Suppressor macrophage (primary cell): ENCODE results near the gene PPARD.
"Not testable (repeated sequence)": the region's sequence is repeated elsewhere in the genome, so short reads cannot be mapped to it uniquely, and the experiment has no call there.

Experiments used
- DNase-seq, 4 experiments: peaks; one replicate each; pipeline ENCODE4 v3.0.0-alpha.2; 2020 to 2022

PPARD gene

DNA sequence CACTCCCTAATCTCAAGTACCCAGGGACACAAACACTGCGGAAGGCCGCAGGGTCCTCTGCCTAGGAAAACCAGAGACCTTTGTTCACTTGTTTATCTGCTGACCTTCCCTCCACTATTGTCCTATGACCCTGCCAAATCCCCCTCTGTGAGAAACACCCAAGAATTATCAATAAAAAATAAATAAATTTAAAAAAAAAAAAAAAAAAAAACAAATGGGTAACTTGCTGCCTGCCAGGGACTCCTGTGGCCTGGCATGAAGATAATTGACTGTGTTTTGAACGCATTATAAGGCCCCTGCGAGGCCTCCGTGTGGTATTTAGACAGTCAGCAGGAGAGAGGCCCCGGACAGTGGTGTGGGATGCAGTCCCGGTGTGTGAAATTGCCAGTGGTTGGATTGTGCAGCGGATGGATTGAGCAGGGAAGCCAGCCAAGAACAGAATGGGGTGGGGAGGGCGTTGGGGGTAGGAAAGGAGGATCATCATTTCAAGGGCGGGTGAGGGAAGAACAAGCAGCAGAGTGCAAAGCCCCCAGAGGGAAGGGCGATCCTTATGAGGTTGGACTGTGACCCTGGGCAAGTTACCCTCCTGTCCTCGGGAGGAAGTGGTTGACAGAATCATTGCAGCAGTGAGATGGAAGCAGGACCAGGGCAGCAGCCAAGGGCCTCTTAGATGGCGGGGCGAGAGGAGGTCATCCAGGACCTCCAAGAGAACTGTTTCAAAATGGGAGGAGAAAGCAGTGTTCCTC is 43.3 kb downstream of the PPARD start:
- no peak for DNase-seq

DNA sequence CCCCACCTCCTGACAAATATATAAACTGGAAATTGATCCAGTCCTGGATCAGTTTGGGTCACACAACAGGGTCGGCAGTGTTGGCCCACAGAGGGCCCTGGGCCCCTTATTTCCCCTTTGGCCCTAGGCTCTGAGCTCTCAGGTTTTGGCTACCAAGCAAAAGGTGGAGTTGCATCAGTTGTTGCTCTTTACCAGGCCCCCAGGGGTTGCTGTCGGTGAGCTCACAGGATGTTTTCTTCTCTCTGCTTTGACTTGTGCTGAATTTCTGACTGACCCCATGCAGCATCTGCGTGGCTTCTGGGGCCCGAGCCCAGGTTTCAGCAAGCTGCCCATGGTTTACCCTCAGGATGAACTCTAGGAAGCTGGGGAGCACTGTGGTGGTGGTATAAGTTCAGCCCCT is 44.6 kb downstream of the PPARD start:
- no peak for DNase-seq

DNA sequence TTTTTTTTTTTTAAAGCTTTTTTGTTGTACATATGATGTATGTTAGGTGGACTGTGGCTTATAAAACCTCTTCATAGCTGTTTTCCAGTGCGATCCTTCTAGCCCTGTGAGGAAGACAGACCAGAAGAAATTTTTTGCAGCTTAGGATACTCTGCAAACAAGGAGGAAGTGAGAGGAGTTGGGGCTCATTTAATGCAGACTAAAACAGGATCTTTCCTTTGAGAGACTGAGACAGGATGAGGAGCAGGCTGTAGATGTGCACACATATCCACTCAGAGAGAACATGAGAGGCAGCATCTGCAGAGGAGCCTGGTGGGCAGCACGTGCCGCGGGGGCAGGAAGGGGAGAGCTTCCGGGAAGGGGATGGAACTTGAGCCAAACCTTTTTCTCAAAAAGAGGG is 45.7 kb downstream of the PPARD start:
- DNase-seq = peak; percentile 37 to 72 (median 56)

DNA sequence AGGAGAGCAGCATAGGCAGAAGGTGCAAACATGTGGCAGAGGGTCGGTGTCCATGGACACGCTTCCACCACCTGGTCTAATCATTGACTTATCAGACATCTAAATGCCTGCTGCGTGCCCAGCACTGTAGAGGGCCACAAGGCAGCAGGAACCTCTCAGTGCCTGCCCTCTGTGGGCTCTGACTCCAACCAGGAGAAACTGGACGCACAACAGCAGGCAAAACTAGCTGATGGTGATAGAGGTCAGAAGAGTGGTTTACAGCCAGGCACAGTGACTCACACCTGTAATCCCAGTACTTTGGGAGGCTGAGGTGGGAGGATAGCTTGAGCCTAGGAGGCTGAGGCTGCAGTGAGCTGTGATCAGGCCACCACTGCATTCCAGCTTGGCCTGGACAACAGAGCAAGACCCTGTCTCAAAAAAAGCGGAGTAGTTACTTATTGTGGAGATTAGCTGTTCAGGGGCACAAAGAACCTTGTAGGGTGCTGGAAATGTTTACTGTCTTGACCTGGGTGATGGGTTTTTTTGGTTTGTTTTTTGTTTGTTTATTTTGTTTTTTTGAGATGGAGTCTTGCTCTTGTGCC is 46.5 kb downstream of the PPARD start:
- no peak for DNase-seq

DNA sequence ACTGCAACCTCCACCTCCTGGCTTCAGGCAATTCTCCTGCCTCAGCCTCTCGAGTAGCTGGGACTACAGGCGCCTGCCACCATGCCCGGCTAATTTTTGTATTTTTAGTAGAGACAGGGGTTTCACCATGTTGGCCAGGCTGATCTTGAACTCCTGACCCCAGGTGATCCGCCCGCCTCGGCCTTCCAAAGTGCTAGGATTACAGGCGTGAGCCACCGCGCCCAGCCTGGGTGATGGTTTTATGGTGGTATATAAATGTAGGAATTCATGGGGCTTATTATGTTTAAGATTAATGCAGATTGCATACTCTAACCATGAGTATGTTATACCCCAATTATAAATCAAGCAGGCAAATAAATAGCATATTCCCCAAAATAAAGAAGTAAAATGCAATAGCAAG is 47.0 kb downstream of the PPARD start:
- DNase-seq = not testable (repeated sequence)

DNA sequence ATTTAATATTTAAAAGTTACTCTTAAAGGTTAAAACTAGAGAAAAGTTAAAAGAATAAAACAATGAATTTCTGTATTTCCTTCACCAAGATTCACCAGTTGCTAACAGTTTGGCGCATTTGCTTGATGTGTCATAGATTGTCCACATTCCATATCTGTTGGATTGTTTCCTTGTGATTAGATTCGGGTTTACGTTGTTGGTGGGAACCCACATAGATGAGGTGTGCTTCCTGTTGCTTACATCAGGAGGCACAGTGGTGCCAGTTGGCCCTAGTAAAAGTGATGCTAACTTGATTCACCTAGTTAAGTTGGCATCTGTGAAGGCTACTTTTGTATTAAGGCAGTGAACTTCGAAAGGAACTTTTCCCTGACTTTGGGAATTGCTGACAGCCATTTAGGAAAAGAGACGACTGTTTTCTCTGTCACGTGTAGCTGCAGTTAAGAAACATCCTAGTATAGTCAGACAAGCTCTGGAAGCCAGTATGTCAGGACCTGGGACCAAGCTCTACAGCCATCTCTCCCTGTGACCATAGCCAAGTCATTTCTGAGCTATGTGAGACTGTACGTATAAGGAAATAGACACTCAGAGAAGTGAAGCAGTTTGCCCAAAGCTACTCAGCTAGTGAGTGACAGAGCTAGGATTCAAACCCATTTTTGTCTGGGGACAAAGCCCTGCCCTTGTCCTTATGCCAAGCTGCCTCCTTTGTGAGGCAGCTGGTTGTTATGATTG is 49.0 kb downstream of the PPARD start:
- DNase-seq = no peak

DNA sequence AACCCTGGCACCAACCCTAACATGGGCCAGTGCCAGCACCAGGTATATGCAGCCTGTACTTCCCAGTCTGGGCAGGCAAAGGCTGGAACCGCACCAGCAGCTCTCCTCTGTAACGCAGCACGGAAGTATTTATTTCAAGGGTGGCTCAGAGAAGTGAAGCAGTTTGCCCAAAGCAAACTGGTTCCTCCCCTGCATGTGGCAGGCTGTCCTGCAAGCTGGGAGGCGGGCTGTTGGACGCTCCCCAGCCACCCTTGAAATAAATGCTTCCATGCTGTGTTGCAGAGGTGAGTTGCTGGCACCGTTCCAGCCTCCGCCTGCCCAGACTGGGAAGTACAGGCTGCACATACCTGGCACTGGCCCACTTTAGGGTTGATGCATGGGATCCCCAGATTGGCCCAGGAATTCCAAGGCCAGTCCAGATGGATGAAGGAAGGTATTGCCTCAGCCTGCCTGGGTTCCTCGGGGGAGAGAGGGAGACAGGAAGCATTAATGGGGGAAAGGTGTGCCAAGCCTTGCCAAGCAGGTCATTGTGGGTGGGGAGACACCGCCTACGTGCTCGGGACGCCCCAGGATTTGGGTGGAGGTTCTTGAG is 49.8 kb downstream of the PPARD start:
- DNase-seq = no peak

DNA sequence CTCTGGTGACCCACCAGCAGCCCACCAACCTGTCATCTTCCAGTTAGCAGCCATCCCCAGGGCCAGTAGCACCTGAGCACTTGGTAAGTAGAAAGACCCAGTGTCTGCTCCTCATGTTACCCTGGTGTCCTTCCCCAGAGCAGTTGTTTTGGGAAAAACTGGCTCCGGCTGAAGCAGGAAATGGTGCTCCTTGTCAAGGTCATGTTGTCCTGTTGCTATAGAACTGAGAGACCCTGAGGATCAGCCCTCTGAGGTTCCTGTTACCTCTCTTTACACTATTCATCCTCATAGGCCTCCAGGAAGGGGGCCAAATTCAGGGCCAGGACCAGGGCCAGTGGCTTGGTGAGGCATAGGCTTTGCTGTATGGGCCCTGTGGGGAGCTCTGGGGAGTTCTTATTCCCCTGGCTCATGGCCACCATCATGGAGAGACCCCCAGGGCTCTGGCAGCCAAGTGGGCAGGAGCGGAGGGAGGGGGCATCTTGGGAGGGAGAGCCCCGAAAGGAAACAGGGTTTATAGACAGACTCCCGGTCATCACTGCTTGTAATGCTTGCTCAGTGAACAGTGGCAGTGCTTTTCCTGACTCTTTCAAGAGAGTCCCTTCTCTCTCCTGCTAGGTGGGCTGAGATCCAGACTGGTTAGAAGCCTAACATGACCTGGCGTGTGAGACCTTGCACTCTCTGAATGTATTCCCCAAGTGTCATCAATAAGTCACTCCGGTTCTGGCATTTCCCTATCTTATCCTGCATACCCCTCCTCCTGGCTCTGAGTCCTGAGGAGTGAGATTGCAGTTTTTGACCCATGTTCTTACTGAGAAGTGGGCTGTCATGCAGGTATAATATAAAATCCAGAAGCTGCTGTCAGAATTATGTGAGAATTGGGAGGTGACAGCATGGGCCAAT is 50.7 kb downstream of the PPARD start:
- DNase-seq = no peak

DNA sequence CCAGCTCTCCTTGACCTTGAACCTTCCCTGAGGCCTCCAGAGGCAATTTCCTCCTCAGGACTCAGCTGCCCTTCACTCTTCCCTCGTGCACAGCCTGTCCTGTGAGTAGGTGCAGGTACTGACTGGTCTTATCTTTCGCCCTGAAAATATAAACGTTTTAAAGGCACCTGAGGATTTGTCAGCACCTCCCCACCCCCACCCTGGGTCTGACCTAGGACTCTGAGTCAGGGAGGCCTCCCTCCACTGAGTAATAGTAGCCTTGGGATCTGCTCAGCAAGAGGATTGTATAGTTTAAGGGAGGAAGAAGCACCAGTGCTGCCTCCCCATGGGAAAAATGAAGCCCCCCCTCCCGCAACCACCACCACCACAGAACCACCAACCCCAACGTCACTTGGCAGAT is 54.6 kb downstream of the PPARD start:
- DNase-seq = peak in 3 of 4 experiments; percentile 24 to 35 (median 34)

DNA sequence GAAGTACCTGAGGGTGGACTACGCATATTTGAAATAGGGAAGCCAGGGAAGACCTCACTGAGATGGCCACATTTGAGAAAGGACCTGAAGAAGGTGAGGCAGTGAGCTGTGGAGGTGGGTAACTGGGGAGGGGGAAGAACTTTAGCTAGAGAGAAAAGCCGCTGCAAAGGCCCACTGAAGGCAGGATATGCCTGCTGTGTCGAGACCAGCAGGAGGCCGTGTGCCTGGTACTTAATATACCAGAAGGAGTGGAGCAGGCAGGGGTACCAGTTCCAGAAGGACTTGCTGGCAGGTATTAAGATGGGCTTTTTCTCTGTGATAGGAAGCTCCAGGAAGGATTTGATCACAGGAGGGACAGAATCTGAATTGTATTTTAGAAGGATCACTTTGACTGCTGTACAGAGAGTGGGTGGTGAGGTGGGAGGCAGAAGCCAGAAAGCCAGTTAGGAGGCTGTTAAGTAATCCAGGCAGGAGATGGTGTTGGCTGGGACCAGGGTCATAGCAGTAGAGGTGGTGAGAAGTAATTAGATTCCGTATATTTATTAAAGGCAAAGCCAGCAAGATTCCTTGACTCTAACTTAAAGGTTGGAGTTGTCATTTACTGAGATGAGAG is 55.6 kb downstream of the PPARD start:
- peak in 3 of 4 experiments; percentile 22 to 34 (median 30) for DNase-seq

DNA sequence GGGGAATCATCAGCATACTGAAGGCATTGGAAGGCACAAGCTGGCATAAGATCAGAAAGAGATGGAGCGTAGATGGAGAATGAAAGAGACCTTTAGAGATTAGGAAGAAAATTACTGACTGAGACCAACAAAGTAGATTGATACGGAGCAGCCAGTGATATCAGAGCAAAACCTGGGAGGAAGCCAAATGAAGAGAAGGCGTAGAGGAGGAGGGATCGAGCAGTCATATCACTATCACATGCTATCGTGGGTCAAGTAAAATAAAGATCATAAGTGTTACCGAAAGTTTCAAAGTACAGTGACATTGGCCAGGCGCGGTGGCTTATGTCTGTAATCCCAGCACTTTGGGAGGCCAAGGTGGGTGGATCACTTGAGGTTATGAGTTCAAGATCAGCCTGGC is 56.2 kb downstream of the PPARD start:
- no peak for DNase-seq

DNA sequence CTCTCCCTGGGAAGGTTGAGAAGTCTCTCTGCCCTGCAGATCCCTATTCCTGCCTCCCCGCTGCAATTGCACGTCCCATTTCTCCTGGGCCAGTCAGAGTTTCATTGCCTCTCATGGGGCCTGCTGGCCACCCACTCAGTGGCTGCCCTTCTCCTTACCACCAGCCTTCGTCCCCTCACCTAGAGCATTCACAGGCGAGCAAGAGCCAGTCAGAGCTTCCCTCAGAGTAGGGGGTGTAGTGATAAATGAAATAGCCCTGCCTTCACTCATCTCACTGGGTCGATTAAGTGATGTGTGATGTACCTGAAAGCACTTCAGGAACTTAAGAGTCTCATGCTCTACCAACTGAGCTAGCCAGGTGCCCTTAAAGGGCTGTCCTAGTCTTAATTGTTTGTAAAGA is 57.8 kb downstream of the PPARD start:
- DNase-seq = no peak

DNA sequence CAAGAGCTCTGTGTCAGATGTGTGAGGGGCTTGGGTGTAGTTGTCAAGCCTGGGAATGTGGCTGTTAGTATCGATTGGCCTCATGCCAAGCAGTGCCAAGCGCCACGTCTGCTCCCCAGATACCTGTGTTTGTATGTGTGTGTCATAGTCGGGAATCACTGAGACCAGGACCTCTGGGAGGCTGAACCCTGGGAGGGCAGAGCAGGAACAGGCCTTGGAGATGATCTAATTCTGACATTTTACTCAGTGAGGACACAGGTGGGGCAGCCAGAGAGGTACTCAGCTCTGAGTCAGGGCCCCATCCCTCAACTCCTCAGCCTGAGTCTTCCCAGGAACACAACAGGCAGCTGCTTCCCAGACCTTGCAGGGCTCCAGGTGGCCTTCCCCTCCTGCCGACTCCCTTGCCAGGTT is 58.5 kb downstream of the PPARD start:
- DNase-seq = no peak

DNA sequence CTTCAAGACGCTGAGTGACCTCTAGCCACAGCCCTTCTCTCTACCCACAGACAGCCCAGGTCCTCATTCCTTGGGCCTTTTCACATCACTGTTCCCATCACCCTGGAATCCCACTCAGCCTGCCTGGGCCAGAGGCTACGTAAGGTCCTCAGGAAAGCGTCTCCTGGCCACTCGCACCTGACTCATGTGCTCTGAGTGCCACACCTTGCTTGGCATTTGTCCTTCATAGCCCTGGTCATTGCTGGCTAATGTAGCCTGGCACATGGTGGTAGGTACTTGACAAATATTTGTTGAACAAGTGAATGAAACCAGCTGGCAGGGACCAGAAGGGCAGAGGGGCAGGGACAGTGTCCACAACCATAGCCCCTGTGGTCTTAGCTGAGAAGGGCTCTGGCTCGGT is 59.2 kb downstream of the PPARD start:
- no peak for DNase-seq

DNA sequence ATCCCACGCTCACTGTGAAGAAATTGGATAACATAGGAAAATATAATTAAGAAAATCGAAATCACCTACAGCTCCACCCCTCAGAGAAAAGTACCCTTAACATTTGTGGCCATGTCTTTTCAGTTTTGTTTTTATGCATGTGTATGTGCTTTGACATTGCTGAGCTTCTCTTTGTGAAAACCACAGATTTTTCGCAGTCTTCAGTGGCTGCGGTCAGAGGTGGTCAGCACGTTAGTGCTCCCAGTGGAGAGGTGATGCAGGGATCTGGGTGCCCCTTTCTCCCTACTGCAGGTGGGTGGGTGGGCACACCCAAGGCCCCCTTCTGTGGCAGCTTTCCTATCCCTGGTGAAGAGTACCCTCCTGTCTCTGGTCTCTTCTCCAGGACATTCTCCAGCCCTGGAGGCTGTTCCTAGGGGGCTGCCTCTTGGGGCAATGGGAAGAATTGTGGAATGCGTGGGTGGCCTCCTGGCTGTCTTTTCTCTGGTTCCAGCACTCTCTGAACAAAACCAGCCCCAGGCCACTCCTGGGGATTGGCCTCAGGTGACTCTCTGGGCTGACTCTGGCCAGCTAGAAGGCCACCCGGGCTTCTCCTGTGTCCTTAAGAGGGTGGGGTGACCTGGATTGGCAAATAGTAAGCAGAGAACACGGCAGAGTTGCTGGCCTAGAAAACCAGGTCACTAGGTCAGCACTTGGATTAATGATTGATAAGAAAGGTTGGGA is 59.9 kb downstream of the PPARD start:
- DNase-seq = no peak

DNA sequence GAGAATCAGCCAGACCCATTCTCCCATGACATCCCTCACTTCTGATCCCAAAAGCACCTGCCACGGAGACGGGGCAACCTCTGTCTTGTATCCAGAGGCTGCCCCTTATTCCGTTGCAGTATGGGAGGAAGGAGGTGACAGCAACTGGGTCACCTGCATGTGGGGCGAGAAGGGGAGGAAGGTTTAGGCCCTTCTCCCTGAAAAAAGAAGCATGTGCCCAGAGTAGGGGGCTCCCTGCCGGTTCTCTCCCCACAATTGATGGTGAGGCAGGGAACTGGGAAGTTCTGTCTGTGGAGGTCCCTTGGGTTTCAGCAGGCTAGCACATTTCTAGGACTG is 60.5 kb downstream of the PPARD start:
- no peak for DNase-seq

DNA sequence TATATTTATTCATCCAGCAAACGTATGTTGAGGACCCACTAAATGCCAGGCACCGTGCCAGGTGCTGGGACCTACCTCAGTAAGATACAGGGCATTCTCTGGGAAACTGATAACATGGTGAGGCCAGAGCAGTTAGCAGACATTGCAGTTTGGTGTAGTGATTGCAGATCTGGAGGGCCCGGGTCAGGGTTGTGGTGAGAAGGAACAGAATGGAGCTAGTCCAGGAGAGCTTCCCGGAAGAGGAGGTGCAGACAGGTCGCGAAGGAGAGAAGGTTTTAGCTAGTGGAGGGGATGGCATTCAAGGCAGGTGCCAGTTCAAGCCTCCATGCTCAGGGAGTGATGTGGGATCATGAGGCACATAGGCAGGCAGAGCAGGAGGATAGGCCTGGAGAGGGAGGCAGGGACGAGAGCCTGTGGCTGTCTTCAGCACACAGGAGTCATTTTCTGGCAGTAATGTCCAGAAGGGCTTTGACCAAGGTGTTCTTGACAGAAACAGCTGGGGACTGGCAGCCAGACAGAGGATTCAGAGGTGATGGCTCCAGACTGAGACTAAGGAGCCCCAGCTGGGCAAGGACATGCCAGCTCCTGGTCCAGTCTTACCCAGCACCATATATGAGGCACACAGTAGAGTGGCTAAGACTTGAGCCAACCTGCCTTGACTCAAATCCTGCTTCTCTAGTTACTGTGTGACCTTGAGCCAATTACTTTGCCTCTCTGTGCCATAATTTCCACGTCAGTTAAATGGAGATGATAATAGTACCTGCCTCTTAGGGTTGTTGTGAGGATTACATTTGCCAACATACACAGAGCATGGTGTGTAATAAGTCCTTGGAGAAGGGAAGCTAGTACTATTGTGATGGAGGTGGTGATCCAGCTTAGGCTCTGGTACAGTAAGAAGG is 61.4 kb downstream of the PPARD start:
- no peak for DNase-seq

DNA sequence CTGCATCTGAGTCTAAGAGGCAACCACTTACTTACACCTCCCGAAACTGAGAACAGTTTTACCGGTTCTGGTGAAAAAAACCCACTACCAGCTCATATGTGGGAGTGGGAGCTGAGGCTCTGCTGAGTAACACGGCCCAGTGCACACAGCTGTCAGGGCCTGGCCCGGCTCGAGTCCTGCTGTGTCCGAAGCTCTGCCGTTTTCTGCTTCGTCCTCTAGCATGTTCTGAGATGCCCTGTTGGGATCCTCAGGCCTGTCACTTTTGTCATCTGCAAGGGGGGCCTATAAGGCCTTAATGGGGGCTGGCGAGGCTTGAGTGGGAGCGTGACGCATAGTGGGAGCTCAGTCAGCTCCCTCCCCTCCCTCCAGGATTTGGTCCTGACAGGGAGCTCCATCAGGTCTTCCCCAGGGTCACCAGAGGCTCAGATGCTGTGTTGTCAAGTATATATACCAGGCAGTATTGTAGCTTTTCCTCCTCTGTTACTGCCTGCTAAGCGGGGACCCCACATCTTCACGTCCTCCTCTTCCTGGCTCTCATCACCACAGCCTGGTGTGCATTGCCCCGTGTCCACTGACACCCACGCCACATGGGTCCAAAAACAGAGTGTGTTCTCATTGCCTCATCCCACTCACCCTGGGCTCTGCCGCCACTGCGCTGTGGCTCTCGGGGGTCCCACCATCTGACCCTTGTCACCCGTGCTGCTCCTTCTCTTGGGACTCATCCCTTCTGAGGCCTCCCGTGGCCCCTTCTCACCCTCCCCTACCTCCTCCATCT is 64.5 kb downstream of the PPARD start:
- no peak for DNase-seq

DNA sequence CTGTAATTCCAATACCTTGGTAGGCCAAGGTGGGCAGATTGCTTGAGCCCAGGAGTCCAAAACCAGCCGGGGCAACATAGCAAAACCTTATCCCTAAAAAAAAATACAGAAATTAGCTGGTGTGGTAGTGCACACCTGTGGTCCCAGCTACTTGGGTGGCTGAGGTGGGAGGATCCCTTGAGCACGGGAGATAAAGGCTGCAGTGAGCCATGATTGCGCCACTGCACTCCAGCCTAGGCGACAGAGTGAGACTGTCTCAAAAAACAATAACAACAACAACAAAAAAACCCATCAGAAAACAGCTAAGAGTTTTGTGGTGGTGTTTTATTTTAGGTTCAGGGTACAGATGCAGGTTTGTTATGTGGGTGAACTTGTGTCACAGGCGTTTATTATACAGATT is 66.9 kb downstream of the PPARD start:
- no peak for DNase-seq

DNA sequence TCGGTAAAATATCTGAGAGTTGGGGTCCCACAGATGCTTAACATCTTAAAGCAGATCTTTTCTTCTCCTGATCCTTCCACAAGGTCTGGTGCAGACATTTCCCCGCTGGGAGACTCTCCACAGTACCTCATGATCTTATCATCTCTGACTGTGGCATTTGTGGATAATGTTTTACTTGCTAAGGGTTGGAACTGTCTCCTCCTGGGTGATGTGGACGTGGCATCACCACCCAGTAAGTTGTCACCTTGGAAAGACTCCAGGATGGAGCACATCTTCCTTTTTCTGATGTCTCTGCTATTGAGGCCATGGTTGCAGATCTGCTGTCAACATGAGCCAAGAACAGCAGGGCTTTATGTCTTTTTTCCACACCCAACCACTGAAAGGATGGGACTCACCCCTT is 67.8 kb downstream of the PPARD start:
- DNase-seq = no peak
